Esophagus (tissue), 2 donors: ENCODE measurements around the gene RBM14. TPM values are rescaled to one million over a fixed set of nuclear protein-coding genes. Genes with fewer than 3 reads are reported as not detected.
A peak's percentile ranks its signal among the peaks of the same experiment; 100 is the strongest.
"Not testable (repeated sequence)": the region's sequence is repeated elsewhere in the genome, so short reads cannot be mapped to it uniquely, and the experiment has no call there.

ENCODE experiments used
- H3K27ac ChIP-seq, 2 donors: one replicate each; pipeline ENCODE4 v1.5.1; 2013; ENCODE audit warnings: low read depth in 2 of 2, mild to moderate bottlenecking in 2 of 2, inconsistent platforms in 1 of 2, low read length in 1 of 2, moderate library complexity in 1 of 2
- H3K27me3 ChIP-seq, 2 donors: one replicate each; pipeline ENCODE4 v1.6.1; 2013; ENCODE audit warnings: low read length in 2 of 2, control low read depth in 1 of 2, mild to moderate bottlenecking in 1 of 2; ENCODE audit not compliant: insufficient read depth in 2 of 2, control insufficient read depth in 1 of 2
- H3K36me3 ChIP-seq, 2 donors: one replicate each; pipeline ENCODE4 v1.6.1; 2013; ENCODE audit warnings: low read length in 1 of 2; ENCODE audit not compliant: control insufficient read depth in 2 of 2, insufficient read depth in 2 of 2
- H3K4me1 ChIP-seq, 2 donors: one replicate each; pipeline ENCODE4 v1.6.1; 2013; ENCODE audit warnings: low read length in 1 of 2; ENCODE audit not compliant: control insufficient read depth in 2 of 2, insufficient read depth in 2 of 2
- H3K4me3 ChIP-seq, 2 donors: one replicate each; pipeline ENCODE4 v1.5.1; 2013; ENCODE audit warnings: low read length in 2 of 2, mild to moderate bottlenecking in 2 of 2, low read depth in 1 of 2, moderate library complexity in 1 of 2
- H3K9me3 ChIP-seq, 2 donors: one replicate each; pipeline ENCODE4 v1.6.1; 2013; ENCODE audit warnings: mild to moderate bottlenecking in 2 of 2, low read depth in 1 of 2, low read length in 1 of 2, moderate library complexity in 1 of 2; ENCODE audit not compliant: control insufficient read depth in 2 of 2, insufficient read depth in 1 of 2
- WGBS, 2 donors: extraction: QIAGEN DNeasy Blood & Tissue Kit; methylation state at CpG; one replicate each; pipeline ENCODE4 v1.1.7; 2013; 5-methylcytosine and 5-hydroxymethylcytosine counted together
- polyA plus RNA-seq, 2 donors: library from polyadenylated mRNA; stranded (reverse); fragments of 200-250 nt; gene quantifications; one replicate each; pipeline ENCODE4 v1.2.3, GENCODE V29; 2013
- donor health status: healthy with polysubstance abuse.
- donor health status: Bipolar disorder and iron deficiency.

Gene RBM14
- polyA plus RNA-seq, 2 donors: 20.6 to 34.2 TPM

GRCh38 chr11:66581261-66581660 lies 35.2 kb upstream of the RBM14 start:
- H3K4me1 ChIP-seq: no peaks in the 10 kb centered on the region
- H3K27me3 ChIP-seq: no peaks in the 10 kb centered on the region
- H3K36me3 ChIP-seq: no peaks in the 10 kb centered on the region
- H3K4me3 ChIP-seq: no peak overlapping the region
- WGBS, 2 donors: 79 to 84% methylated on average over 3 of the region's 3 CpGs
- H3K9me3 ChIP-seq: no peaks in the 10 kb centered on the region
- no peak overlapping the region for H3K27ac ChIP-seq

GRCh38 chr11:66582565-66583147 lies 33.8 kb upstream of the RBM14 start:
- not testable (repeated sequence) for H3K4me3 ChIP-seq, H3K36me3 ChIP-seq, H3K4me1 ChIP-seq, H3K27ac ChIP-seq, H3K27me3 ChIP-seq, H3K9me3 ChIP-seq
- WGBS, 2 donors: 72 to 80% methylated on average over 3 of the region's 3 CpGs

GRCh38 chr11:66585447-66585846 lies 31.0 kb upstream of the RBM14 start:
- not testable (repeated sequence) for H3K36me3 ChIP-seq, H3K4me3 ChIP-seq, H3K27ac ChIP-seq, H3K9me3 ChIP-seq, H3K27me3 ChIP-seq, H3K4me1 ChIP-seq
- 86 to 93% methylated on average over 1 of the region's 1 CpG for WGBS, 2 donors

GRCh38 chr11:66586136-66586535 lies 30.3 kb upstream of the RBM14 start:
- no peaks in the 10 kb centered on the region for H3K4me1 ChIP-seq
- H3K36me3 ChIP-seq: no peaks in the 10 kb centered on the region
- no peak overlapping the region for H3K27ac ChIP-seq
- no peaks in the 10 kb centered on the region for H3K27me3 ChIP-seq
- 55 to 65% methylated on average over 2 of the region's 2 CpGs for WGBS, 2 donors
- no peak overlapping the region for H3K4me3 ChIP-seq
- no peaks in the 10 kb centered on the region for H3K9me3 ChIP-seq

- WGBS, 2 donors: 67 to 73% methylated on average over 2 of the region's 2 CpGs
- not testable (repeated sequence) for H3K9me3 ChIP-seq, H3K27ac ChIP-seq, H3K36me3 ChIP-seq, H3K27me3 ChIP-seq, H3K4me3 ChIP-seq
- peaks cover 2 to 12% of the 10 kb centered on the region in 2 donors for H3K4me1 ChIP-seq
These were observed 27.1 kb upstream of the RBM14 start for GRCh38 chr11:66589315-66589714.

- WGBS, 2 donors: 94% methylated on average over 7 of the region's 7 CpGs
- Histone ChIP-seq H3K27me3 (no peaks in the 10 kb centered on the region), H3K36me3 (no peaks in the 10 kb centered on the region), H3K4me3 (no peak overlapping the region), H3K27ac (no peak overlapping the region), H3K4me1 (peaks cover 2 to 17% of the 10 kb centered on the region in 2 donors), H3K9me3 (no peaks in the 10 kb centered on the region)
These were observed 26.3 kb upstream of the RBM14 start for GRCh38 chr11:66589996-66590675.

GRCh38 chr11:66591175-66591574 lies 25.3 kb upstream of the RBM14 start:
- Histone ChIP-seq H3K36me3 (no peaks in the 10 kb centered on the region), H3K4me1 (peaks cover 2 to 21% of the 10 kb centered on the region in 2 donors), H3K9me3 (no peaks in the 10 kb centered on the region), H3K27ac (no peak overlapping the region), H3K27me3 (no peaks in the 10 kb centered on the region), H3K4me3 (no peak overlapping the region)
- 76 to 94% methylated on average over 2 of the region's 2 CpGs for WGBS, 2 donors

- H3K36me3 ChIP-seq: no peaks in the 10 kb centered on the region
- peaks cover 2 to 21% of the 10 kb centered on the region in 2 donors for H3K4me1 ChIP-seq
- WGBS, 2 donors: 15 to 16% methylated on average over 68 of the region's 68 CpGs
- no peaks in the 10 kb centered on the region for H3K9me3 ChIP-seq
- peak within 1 kb of the TSS; percentile 72 to 85 for H3K27ac ChIP-seq
- peak within 1 kb of the TSS; percentile 56 to 63 for H3K4me3 ChIP-seq
- no peaks in the 10 kb centered on the region for H3K27me3 ChIP-seq
These were observed 23.8 kb upstream of the RBM14 start, which contains the start of the genes CCDC87 and CCS for GRCh38 chr11:66592457-66593302. TSS of gene CCDC87 (minus strand) at chr11:66593063. CDS start at chr11:66593015, 48 bp downstream. TSS of gene CCS (plus strand) at chr11:66593185. CDS start at chr11:66593262, 77 bp downstream.

GRCh38 chr11:66593303-66593635 lies 23.2 kb upstream of the RBM14 start:
- peak overlapping the region; percentile 56 to 63 for H3K4me3 ChIP-seq
- H3K27me3 ChIP-seq: no peaks in the 10 kb centered on the region
- peak overlapping the region; percentile 72 to 85 for H3K27ac ChIP-seq
- H3K9me3 ChIP-seq: no peaks in the 10 kb centered on the region
- H3K4me1 ChIP-seq: peaks cover 2 to 21% of the 10 kb centered on the region in 2 donors
- 6% methylated on average over 12 of the region's 12 CpGs for WGBS, 2 donors
- H3K36me3 ChIP-seq: no peaks in the 10 kb centered on the region
